T-helper 1 cell treated with Interleukin-12 subunit alpha and Interleukin-12 subunit beta and Interleukin-4 antibody, amounts not matched to agents 30 μg/mL and 1 μg/mL, for 36 hours (primary cell): Measurements from ENCODE around the gene TCF7.

ENCODE experiments used
- H3K27ac Mint-ChIP-seq: one replicate; pipeline ENCODE4 v1.8.0; 2021; ENCODE audit warnings: mild to moderate bottlenecking, mixed read lengths
- H3K27me3 Mint-ChIP-seq: one replicate; pipeline ENCODE4 v1.8.0; 2021; ENCODE audit warnings: low read depth, mixed read lengths
- H3K36me3 Mint-ChIP-seq: one replicate; pipeline ENCODE4 v1.8.0; 2021; ENCODE audit warnings: low read depth, mixed read lengths
- H3K4me1 Mint-ChIP-seq: one replicate; pipeline ENCODE4 v1.8.0; 2021; ENCODE audit warnings: low read depth, mixed read lengths
- H3K4me3 Mint-ChIP-seq: one replicate; pipeline ENCODE4 v1.8.0; 2021; ENCODE audit warnings: mild to moderate bottlenecking, moderate library complexity, mixed read lengths
- H3K9me3 Mint-ChIP-seq: one replicate; pipeline ENCODE4 v1.8.0; 2021; ENCODE audit warnings: mixed read lengths

The TCF7 gene

DNA sequence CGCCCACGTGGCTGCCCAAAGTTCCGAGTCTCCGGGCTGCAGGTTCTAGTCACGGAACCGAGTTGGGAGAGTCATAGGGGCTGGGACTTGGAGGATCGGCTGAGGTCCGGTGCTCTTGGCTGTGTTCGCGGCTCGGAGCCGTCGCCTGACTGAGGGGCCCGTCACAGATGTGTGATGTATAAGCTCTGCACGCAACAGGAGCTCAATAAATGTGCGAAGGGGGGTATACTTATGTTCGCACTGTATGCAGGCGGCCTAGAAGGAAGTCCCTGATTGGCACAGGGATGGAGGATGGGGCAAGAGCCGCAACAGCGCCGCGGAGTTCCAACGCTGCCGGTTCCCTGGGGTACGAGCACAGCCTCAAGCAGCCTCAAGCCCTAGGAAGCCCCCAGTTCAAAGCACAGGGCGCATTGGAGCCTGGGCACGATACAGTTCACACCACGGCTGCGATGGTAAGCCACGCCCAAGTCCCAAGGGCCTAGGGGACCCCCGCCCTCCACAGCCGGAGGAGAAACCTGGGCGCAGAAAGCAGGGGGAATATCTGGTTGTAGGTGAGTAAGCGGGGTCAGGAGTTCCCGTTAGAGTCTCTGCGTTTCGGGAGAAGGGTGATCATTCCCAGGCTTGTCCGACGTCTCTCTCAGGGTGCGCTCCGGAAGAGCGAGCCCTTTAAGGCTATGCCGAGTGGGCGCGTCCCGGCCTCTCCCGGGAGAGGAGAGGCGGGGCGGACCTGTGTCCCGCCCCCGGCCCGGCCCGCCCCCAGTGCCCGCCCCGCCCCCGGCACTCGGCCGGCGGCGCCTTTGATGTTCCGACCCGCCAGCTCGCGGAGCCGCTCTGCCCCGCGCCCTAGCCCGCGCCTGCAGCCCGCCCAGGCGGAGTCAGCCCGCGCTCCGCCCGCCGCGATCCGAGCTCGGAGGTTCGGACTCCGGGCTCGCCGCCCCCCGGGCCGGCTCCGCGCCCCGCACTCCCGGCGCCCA lies at the start of gene TCF7:
TCF7 (plus strand) TSS at position 780 of the 974 bp plus-strand sequence. CDS start 226 bp downstream, outside the sequence.
- Mint-ChIP-seq H3K4me3 (peak within 1 kb of the TSS; percentile 82), H3K36me3 (peaks cover 24% of the 10 kb centered on the region), H3K9me3 (no peaks in the 10 kb centered on the region), H3K4me1 (peaks cover 43% of the 10 kb centered on the region), H3K27ac (peak within 1 kb of the TSS; percentile 80), H3K27me3 (peaks cover 56% of the 10 kb centered on the region)

DNA sequence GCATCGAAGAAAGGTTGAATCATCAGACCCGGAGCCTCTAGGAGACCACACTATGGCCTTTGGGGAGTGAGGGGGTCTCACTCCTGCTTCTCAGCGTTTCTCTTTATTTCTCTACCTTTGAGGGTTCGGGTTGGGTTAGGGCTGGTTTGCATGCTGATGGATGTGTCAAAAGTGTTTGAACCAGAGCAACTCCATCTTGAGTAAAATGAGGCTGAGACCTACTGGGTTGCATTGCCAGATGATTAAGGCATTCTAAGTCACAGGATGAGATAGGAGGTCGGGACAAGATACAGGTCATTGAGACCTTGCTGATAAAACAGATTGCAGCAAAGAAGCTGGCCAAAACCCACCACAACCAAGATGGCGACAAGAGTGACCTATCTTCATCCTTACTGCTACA lies 44.9 kb upstream of the TCF7 start:
- Mint-ChIP-seq H3K27ac (no peak overlapping the region), H3K27me3 (peaks cover 34% of the 10 kb centered on the region), H3K9me3 (no peaks in the 10 kb centered on the region), H3K4me1 (peaks cover 29% of the 10 kb centered on the region), H3K4me3 (no peak overlapping the region), H3K36me3 (peaks cover 2% of the 10 kb centered on the region)

GRCh38 chr5:134070725-134071613 lies 43.5 kb upstream of the TCF7 start:
- Mint-ChIP-seq H3K27me3 (peaks cover 34% of the 10 kb centered on the region), H3K4me1 (peaks cover 32% of the 10 kb centered on the region), H3K4me3 (peak overlapping the region; percentile 70), H3K36me3 (peaks cover 2% of the 10 kb centered on the region), H3K27ac (peak overlapping the region; percentile 52), H3K9me3 (no peaks in the 10 kb centered on the region)

DNA sequence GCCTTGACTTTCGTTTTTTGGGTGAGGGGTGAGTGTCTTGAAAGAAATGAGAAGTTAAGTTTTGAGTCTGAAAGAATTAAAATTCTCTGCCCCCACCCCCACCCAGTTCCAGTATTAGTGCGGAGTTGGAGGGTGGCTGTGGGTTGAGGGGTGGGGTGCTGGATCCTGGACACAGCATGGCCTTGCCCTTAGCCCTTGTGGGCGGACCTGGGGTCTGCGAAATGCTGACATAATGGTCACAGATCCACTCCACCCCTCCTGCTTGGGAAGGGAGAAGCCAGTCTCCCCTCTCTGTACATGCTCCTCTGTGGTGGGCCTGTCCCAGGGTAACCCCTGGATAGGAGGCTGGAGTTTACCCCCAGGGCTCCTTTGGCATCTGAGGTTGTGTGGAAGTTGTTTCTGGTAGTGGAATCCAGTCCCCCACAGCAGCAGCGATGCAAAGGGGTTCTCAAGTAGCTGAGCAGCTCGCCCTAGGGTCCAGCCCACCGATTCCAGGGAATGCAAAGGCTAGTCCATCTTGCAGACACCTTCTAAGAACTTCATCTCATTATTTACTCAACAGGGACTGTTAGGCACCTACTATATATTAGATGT lies 42.8 kb upstream of the TCF7 start:
- no peaks in the 10 kb centered on the region for H3K9me3 Mint-ChIP-seq
- H3K4me1 Mint-ChIP-seq: peaks cover 32% of the 10 kb centered on the region
- peaks cover 34% of the 10 kb centered on the region for H3K27me3 Mint-ChIP-seq
- H3K4me3 Mint-ChIP-seq: peak overlapping the region; percentile 70
- peak overlapping the region; percentile 52 for H3K27ac Mint-ChIP-seq
- peaks cover 2% of the 10 kb centered on the region for H3K36me3 Mint-ChIP-seq

GRCh38 chr5:134072471-134073210 lies 41.8 kb upstream of the TCF7 start:
- Mint-ChIP-seq H3K4me3 (no peak overlapping the region), H3K27ac (no peak overlapping the region), H3K4me1 (peaks cover 33% of the 10 kb centered on the region), H3K9me3 (no peaks in the 10 kb centered on the region), H3K36me3 (peaks cover 3% of the 10 kb centered on the region), H3K27me3 (peaks cover 30% of the 10 kb centered on the region)

- no peak overlapping the region for H3K4me3 Mint-ChIP-seq
- H3K27me3 Mint-ChIP-seq: peaks cover 22% of the 10 kb centered on the region
- H3K36me3 Mint-ChIP-seq: peaks cover 2% of the 10 kb centered on the region
- H3K27ac Mint-ChIP-seq: no peak overlapping the region
- no peaks in the 10 kb centered on the region for H3K9me3 Mint-ChIP-seq
- peaks cover 35% of the 10 kb centered on the region for H3K4me1 Mint-ChIP-seq
Observed at GRCh38 chr5:134073404-134073803, 41.1 kb upstream of the TCF7 start.

DNA sequence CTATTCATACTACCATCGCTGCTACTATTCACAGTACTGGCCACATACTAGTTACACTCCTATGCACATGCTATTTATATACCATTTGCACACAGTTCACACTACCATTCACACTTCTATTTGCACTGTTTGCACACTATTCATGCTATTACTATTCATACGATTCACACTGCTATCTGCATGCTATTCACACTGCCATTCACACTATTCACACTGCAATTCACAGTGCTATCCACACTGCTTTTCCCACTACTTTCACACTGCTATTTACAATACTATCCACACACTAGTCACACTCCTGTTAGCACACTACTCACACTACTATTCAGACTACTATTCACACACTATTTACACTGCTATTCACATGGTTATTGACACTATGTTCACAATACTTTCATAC lies 39.4 kb upstream of the TCF7 start:
- Mint-ChIP-seq H3K36me3 (peaks cover 1% of the 10 kb centered on the region), H3K9me3 (no peaks in the 10 kb centered on the region), H3K27me3 (peaks cover 6% of the 10 kb centered on the region), H3K4me1 (peaks cover 41% of the 10 kb centered on the region), H3K27ac (no peak overlapping the region), H3K4me3 (no peak overlapping the region)

DNA sequence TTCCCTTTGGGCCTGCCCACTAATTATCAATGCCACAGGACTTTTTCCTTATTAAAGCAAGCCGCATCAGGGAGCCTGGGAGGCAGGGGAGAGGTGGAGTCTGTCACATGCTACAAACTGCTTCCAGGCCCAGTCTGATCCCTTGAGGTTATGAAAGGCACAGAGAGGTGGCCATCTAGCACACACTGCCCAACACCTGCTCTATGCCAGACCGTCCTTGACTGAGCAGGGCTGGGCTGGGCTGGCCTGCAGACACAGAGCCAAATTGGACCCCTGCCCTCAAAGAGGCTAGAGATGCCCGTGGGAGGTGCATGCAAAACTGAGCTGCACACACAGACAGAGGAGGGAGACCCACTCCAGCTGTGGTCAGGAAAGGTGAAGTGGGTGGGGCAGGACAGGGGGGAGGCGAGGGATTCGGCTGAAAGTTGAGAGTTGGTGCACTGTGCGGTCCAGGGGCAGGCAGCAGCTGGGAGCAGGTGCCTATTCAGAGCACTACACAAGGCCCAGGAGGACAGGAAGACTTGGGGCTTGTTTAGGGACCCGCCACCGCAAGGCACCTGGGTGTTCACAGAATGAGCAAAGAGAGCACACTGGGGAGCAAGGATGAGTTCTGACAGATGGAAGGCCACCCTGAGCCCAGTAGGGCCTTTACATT lies 36.4 kb upstream of the TCF7 start:
- Mint-ChIP-seq H3K27ac (peak overlapping the region; percentile 75), H3K4me1 (peaks cover 34% of the 10 kb centered on the region), H3K27me3 (peaks cover 6% of the 10 kb centered on the region), H3K9me3 (no peaks in the 10 kb centered on the region), H3K36me3 (peaks cover 1% of the 10 kb centered on the region), H3K4me3 (peak overlapping the region; percentile 45)

DNA sequence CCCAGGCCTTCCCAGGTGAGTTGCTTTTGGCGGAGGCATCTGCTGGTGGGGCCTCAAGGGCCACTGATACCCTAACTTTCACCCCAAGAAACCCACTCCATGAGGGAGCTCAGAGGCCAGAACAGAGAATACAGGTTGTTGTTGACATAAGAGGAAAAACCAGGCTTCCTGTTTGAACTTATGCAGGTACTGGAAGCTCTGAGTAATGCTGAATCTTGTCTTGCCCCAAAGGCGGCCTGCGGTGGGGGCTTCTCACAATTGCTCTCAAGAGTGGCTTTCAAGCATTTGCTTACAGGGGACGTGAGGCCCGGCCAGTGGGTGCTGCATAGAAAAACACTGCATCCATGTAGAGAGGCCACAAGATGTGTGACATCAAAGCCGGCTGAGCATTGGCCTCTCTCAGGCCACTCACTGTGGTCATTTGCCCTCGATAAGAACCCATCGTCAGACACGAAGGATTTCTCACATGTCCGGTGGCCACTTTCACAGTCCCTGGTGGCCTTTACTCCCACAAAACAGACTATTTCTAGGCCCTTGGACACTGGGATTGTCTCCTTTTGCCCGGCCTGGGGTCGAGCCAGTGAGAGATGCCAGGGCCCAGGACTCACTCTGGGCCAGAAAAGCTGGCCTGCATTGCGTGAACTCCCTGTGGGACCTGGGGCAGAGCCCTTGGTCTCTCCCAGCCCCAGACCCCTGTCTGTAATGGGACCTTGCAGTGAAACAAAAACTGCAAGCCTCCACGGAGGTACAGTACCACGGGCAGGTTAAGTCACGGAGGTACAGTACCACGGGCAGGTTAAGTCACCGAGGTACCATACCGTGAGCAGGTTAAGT lies 34.5 kb upstream of the TCF7 start:
- Mint-ChIP-seq H3K27ac (peak overlapping the region; percentile 87), H3K9me3 (no peaks in the 10 kb centered on the region), H3K4me1 (peaks cover 34% of the 10 kb centered on the region), H3K27me3 (peaks cover 11% of the 10 kb centered on the region), H3K4me3 (peak overlapping the region; percentile 41), H3K36me3 (peaks cover 1% of the 10 kb centered on the region)

DNA sequence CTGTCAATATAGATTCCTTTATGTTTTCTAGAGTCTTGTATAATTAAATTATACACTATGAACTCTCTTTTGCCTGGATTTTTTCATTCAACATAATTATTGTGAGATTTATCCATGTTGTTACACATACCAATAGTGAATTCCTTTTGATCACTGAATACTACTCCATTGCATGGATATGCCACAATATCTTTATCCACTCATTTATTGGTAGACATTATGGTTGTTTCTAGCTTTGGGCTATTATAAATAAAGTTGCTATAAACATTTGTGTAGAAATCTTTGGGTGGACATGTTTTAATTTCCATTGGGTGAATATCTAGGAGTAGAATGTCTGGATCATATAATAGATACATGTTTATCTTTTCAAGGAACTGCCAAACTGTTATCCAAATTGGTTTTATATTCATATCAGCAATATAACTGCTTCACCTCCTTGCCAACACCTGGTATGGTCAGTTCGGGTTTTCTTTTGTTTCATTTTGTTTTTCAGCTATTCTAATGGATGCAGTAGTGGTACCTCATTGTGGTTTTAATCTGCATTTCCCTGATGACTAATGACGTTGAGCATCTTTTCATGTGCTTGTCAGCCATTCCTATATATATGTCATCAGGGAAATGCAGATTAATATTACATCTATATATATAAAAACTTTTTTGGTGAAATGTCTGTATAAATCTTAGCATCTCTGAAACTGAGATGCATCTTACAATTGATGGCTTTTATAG lies 32.1 kb upstream of the TCF7 start:
- peaks cover 16% of the 10 kb centered on the region for H3K27me3 Mint-ChIP-seq
- no peaks in the 10 kb centered on the region for H3K9me3 Mint-ChIP-seq
- H3K4me1 Mint-ChIP-seq: peaks cover 43% of the 10 kb centered on the region
- no peak overlapping the region for H3K4me3 Mint-ChIP-seq
- H3K36me3 Mint-ChIP-seq: peaks cover 3% of the 10 kb centered on the region
- peak overlapping the region; percentile 22 for H3K27ac Mint-ChIP-seq

- Mint-ChIP-seq H3K4me3 (no peak overlapping the region), H3K27ac (no peak overlapping the region), H3K27me3 (peaks cover 16% of the 10 kb centered on the region), H3K4me1 (peaks cover 36% of the 10 kb centered on the region), H3K9me3 (no peaks in the 10 kb centered on the region), H3K36me3 (peaks cover 2% of the 10 kb centered on the region)
Observed at GRCh38 chr5:134083517-134083916, 31.0 kb upstream of the TCF7 start.

GRCh38 chr5:134084022-134084565 lies 30.4 kb upstream of the TCF7 start:
- Mint-ChIP-seq H3K27ac (no peak overlapping the region), H3K4me1 (peaks cover 38% of the 10 kb centered on the region), H3K36me3 (peaks cover 2% of the 10 kb centered on the region), H3K27me3 (peaks cover 19% of the 10 kb centered on the region), H3K4me3 (no peak overlapping the region), H3K9me3 (no peaks in the 10 kb centered on the region)
